Activated T-cell treated with anti-CD3 and anti-CD28 coated beads, Interleukin-2, amount 50 U/mL, for 72 hours (primary cell): ENCODE data around the gene MEI1. TPM values are rescaled to one million over a fixed set of nuclear protein-coding genes. Genes with fewer than 3 reads are reported as not detected.
"Not testable (repeated sequence)": the region's sequence is repeated elsewhere in the genome, so short reads cannot be mapped to it uniquely, and the experiment has no call there.

Experiments
- ATAC-seq, 2 donors: fragments of 150-1000 bp; cut with Tn5 transposase; replicated peaks in 1 of 2; 2 replicates each; pipeline ENCODE4 v1.10.0; 2021; ENCODE audit warnings: moderate library complexity in 2 of 2, mild to moderate bottlenecking in 1 of 2
- DNase-seq, 2 donors: peaks; one replicate each; pipeline ENCODE4 v3.0.0; 2021 to 2022; ENCODE audit warnings: mixed read lengths in 1 of 2
- H3K27ac Mint-ChIP-seq: one replicate; pipeline ENCODE4 v1.8.0; 2022; ENCODE audit warnings: mild to moderate bottlenecking, moderate library complexity, mixed read lengths
- H3K27me3 Mint-ChIP-seq: one replicate; pipeline ENCODE4 v1.8.0; 2022; ENCODE audit warnings: low read depth, mixed read lengths
- H3K36me3 Mint-ChIP-seq, 2 donors: one replicate each; pipeline ENCODE4 v1.8.0; 2022; ENCODE audit warnings: mixed read lengths in 2 of 2, mild to moderate bottlenecking in 1 of 2; ENCODE audit not compliant: insufficient read depth in 2 of 2
- H3K4me1 Mint-ChIP-seq: one replicate; pipeline ENCODE4 v1.8.0; 2022; ENCODE audit warnings: low read depth, mixed read lengths
- H3K4me3 Mint-ChIP-seq, 2 donors: one replicate each; pipeline ENCODE4 v1.8.0; 2022; ENCODE audit warnings: mild to moderate bottlenecking in 2 of 2, mixed read lengths in 2 of 2, moderate library complexity in 2 of 2
- H3K9me3 Mint-ChIP-seq, 2 donors: one replicate each; pipeline ENCODE4 v1.8.0; 2022; ENCODE audit warnings: mixed read lengths in 2 of 2
- total RNA-seq, 2 donors: library from RNA; stranded (reverse); gene quantifications; one replicate each; pipeline ENCODE4 v1.2.3, GENCODE V29; 2022

MEI1 gene
- total RNA-seq, 2 donors from 2014 or later, result 72.3 to 73.0 TPM

DNA sequence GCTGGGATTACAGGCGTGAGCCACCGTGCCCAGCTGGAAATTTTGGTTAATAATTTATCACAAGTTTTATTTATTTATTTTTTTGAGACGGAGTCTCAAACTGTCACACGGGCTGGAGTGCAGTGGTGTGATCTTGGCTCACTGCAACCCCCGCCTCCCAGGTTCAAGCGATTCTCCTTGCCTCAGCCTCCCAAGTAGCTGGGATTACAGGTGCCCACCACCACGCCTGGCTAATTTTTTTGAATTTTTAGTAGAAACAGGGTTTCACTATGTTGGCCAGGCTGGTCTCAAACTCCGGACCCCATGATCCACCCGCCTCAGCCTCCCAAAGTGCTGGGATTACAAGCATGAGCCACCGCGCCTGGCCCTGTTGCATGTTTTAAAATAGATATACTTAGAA, 12.4 kb upstream of the MEI1 start:
- not testable (repeated sequence) for DNase-seq, ATAC-seq, H3K36me3 Mint-ChIP-seq

DNA sequence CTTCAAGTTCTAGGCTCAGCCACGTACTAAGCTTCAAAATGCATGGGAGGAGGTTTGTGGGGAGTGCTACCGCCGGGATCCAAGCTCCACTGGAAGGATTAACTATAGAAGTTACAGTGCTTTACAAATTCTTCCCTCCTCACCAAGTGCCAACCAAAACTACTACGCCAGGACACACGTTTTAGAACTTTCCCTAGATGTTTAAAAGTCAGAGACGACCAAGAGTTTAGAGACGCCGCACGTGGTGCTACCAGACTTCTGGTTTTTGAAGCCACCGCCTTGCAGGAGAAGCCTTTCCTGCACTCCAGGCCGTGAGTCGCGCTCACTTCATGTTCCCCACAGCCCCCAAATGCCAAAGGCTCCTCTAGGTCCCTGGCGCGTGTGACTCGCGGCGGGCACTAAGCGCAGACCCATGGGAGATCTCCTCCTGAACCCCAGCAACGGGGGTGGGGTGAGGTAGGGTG, 11.4 kb upstream of the MEI1 start:
- Mint-ChIP-seq H3K4me1 (peaks cover 45% of the 10 kb centered on the region), H3K4me3 (peak overlapping the region; percentile 92), H3K27me3 (no peaks in the 10 kb centered on the region), H3K9me3 (no peaks in the 10 kb centered on the region), H3K27ac (peak overlapping the region; percentile 100), H3K36me3 (peaks cover 3 to 5% of the 10 kb centered on the region in 2 donors)
- ATAC-seq (peak; percentile 9 to 27), DNase-seq (no peak)

More for the DNA sequence above, 12.4 kb upstream of the MEI1 start:
- H3K4me3 Mint-ChIP-seq, result peak overlapping the region; percentile 92
- peaks cover 52% of the 10 kb centered on the region for H3K4me1 Mint-ChIP-seq
- not testable (repeated sequence) for H3K9me3 Mint-ChIP-seq, H3K27me3 Mint-ChIP-seq
- H3K27ac Mint-ChIP-seq, result peak overlapping the region; percentile 100

DNA sequence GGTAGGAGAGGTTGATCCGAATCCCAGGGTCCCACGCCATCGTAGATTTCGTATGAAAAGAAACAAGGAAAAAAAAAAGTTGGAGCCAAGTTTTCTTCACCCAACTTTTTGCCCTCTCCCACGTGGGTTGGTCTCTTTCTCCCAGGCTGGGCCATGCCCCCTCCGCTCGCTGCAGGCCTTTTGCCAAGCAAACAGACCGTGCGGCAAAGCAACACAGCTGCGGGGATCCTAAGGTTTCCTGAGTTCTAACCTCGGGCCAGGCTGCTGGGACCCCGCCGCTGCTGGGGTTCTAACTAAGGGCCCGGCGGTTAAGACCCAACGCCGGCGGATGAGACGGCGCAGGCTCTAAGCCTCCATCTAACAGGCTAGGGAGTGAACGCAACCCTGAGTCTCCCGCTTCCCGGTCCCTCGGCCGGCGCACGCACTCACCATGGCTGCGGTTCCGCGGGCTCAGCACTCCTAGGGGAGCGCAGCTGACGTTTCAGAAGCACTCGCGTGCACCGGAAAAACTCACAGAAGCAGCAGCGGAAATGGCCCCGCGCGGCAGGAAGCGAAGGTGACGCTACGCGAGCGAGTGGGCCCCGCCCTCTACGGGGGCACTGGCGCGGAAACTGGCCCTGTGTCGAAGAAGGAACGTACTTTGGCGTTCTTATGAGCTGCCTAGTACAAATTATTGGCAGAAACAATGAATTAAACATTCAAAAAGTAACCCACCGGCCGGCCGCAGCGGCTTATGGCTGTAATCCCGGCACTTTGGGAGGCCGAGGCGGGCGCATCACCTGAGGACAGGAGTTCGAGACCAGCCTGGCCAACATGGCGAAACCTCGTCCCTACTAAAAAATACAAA, 10.7 kb upstream of the MEI1 start, which contains the start of gene SNU13:
TSS of gene SNU13 (minus strand) at position 503 of the 847 bp plus-strand sequence. CDS start at position 432, 71 bp downstream.
- Mint-ChIP-seq H3K4me3 (peak within 1 kb of the TSS; percentile 92), H3K36me3 (peaks cover 3 to 5% of the 10 kb centered on the region in 2 donors), H3K9me3 (no peaks in the 10 kb centered on the region), H3K4me1 (peaks cover 38% of the 10 kb centered on the region), H3K27ac (peak within 1 kb of the TSS; percentile 100), H3K27me3 (no peaks in the 10 kb centered on the region)
- peak; percentile 93 to 95 for DNase-seq
- ATAC-seq, result peak; percentile 99

- Mint-ChIP-seq H3K27ac (no peak overlapping the region), H3K4me1 (peaks cover 28% of the 10 kb centered on the region), H3K9me3 (no peaks in the 10 kb centered on the region), H3K27me3 (no peaks in the 10 kb centered on the region), H3K4me3 (peak overlapping the region in 1 of 2 donors; percentile 92), H3K36me3 (peaks cover 3% of the 10 kb centered on the region in 2 donors)
- no peak for DNase-seq
- ATAC-seq, result no peak
These were observed 8.8 kb upstream of the MEI1 start for GRCh38 chr22:41690476-41690875.

- DNase-seq, result no peak
- Mint-ChIP-seq H3K27ac (no peak overlapping the region), H3K36me3 (no peaks in the 10 kb centered on the region), H3K4me1 (peaks cover 14% of the 10 kb centered on the region), H3K9me3 (no peaks in the 10 kb centered on the region), H3K27me3 (no peaks in the 10 kb centered on the region), H3K4me3 (no peak overlapping the region)
- ATAC-seq, result no peak
These were observed 4.1 kb upstream of the MEI1 start for GRCh38 chr22:41695211-41695610.

- no peaks in the 10 kb centered on the region for H3K27me3 Mint-ChIP-seq
- H3K4me1 Mint-ChIP-seq, result peaks cover 14% of the 10 kb centered on the region
- H3K27ac Mint-ChIP-seq, result peak overlapping the region; percentile 21
- no peak for DNase-seq
- peak in 1 of 2 donors; percentile 4 for ATAC-seq
- no peak overlapping the region for H3K4me3 Mint-ChIP-seq
- H3K9me3 Mint-ChIP-seq, result no peaks in the 10 kb centered on the region
- no peaks in the 10 kb centered on the region for H3K36me3 Mint-ChIP-seq
These were observed 2.6 kb upstream of the MEI1 start for GRCh38 chr22:41696703-41697102.

GRCh38 chr22:41697126-41697775, 2.1 kb upstream of the MEI1 start:
- Mint-ChIP-seq H3K36me3 (no peaks in the 10 kb centered on the region), H3K27me3 (no peaks in the 10 kb centered on the region), H3K9me3 (no peaks in the 10 kb centered on the region), H3K27ac (peak overlapping the region; percentile 21), H3K4me1 (peaks cover 14% of the 10 kb centered on the region), H3K4me3 (peak overlapping the region; percentile 58 to 61)
- ATAC-seq (peak; percentile 74 to 83), DNase-seq (peak; percentile 90 to 94)

DNA sequence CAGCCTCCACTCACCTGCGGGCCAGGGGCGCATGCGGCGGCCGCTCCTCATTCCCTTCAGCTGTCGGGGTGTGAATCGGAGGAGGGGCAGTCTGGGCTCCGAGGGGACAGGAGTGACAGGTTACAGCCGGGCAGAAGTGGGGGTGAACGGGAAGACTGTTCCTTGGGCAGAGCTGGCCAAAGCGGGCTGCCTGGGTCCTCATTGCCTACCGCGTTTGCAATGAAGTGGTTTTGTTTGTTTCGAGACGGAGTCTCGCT, 733 bp downstream of the MEI1 start:
- Mint-ChIP-seq H3K36me3 (no peaks in the 10 kb centered on the region), H3K27me3 (no peaks in the 10 kb centered on the region), H3K27ac (no peak overlapping the region), H3K4me1 (peaks cover 14% of the 10 kb centered on the region), H3K9me3 (no peaks in the 10 kb centered on the region), H3K4me3 (no peak overlapping the region)
- ATAC-seq (no peak), DNase-seq (no peak)

DNA sequence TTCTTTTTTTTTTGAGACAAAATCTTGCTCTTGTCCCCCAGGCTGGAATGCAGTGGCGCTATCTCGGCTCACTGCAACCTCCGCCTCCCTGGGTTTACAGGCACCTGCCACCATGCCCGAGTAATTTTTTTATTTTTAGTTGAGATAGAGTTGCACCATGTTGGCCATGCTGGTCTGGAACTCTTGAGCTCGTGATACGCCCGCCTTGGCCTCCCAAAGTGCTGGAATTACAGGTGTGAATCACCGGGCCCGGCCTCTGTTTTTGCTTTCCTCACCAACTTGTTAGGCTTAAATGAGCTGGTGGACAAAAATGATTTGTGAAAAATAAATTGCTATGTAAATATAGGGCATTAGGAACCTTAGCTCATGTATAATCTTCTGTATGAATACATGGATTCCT, 3.5 kb downstream of the MEI1 start:
- ATAC-seq, result no peak
- Mint-ChIP-seq H3K27ac (no peak overlapping the region), H3K9me3 (no peaks in the 10 kb centered on the region), H3K4me1 (peaks cover 5% of the 10 kb centered on the region), H3K27me3 (no peaks in the 10 kb centered on the region), H3K36me3 (no peaks in the 10 kb centered on the region), H3K4me3 (no peak overlapping the region)
- no peak for DNase-seq

GRCh38 chr22:41709341-41709740, 10.0 kb downstream of the MEI1 start:
- DNase-seq (no peak), ATAC-seq (no peak)
- Mint-ChIP-seq H3K27me3 (peaks cover 9% of the 10 kb centered on the region), H3K36me3 (no peaks in the 10 kb centered on the region), H3K4me3 (no peak overlapping the region), H3K27ac (no peak overlapping the region), H3K4me1 (no peaks in the 10 kb centered on the region), H3K9me3 (no peaks in the 10 kb centered on the region)

DNA sequence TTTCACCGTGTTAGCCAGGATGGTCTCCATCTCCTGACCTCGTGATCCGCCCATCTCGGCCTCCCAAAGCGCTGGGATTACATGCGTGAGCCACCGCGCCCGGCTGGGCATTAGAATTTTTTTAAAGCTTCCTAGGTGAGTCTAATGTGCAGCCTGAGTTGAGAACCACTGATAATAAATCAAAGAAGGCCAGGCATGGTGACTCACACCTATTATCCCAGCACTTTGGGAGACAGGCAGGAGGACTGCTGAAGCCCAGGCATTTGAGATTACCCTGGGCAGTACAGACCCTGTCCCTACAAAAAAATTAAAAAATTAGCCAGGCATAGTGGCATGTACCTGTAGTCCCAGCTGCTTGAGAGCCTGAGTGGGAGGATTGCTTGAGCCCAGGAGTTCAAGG, 13.7 kb downstream of the MEI1 start:
- Mint-ChIP-seq H3K27me3 (peaks cover 9% of the 10 kb centered on the region), H3K4me3 (no peak overlapping the region), H3K9me3 (no peaks in the 10 kb centered on the region), H3K27ac (no peak overlapping the region), H3K4me1 (no peaks in the 10 kb centered on the region), H3K36me3 (no peaks in the 10 kb centered on the region)
- no peak for DNase-seq
- no peak for ATAC-seq

DNA sequence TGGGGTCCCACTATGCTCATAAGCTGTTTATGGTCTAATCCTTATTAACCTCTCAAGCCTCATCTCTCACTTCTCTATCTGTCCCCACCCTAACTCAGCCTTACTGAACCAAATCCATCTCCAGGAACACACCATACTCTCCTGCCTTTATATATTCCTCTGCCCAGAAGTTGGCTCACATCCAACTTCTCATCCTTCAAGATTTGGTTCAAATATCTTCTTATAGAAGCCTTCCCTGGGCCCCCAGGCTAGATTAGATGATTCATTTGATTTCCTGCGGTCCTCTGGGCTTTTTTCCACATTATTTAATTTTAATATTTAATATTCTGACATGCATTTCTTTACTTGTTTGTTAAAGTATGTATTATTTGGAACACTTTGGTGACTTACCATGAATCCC, 23.2 kb downstream of the MEI1 start:
- ATAC-seq (no peak), DNase-seq (no peak)
- Mint-ChIP-seq H3K4me3 (no peak overlapping the region), H3K27me3 (no peaks in the 10 kb centered on the region), H3K9me3 (no peaks in the 10 kb centered on the region), H3K4me1 (no peaks in the 10 kb centered on the region), H3K36me3 (no peaks in the 10 kb centered on the region), H3K27ac (no peak overlapping the region)

- Mint-ChIP-seq H3K4me1 (no peaks in the 10 kb centered on the region), H3K36me3 (no peaks in the 10 kb centered on the region), H3K9me3 (no peaks in the 10 kb centered on the region), H3K27me3 (no peaks in the 10 kb centered on the region), H3K27ac (no peak overlapping the region), H3K4me3 (no peak overlapping the region)
- ATAC-seq, result no peak
- DNase-seq, result no peak
These were observed 26.3 kb downstream of the MEI1 start for GRCh38 chr22:41725510-41726110.
